HG03354 (cell line): ENCODE data around the gene EPAS1.

Source experiments
- ATAC-seq: cut with Tn5 transposase; IDR thresholded peaks from one replicate; pipeline ENCODE4 v1.9.1; 2021; ENCODE audit warnings: mild to moderate bottlenecking; ENCODE audit not compliant: unreplicated experiment, poor library complexity, severe bottlenecking

Gene EPAS1

DNA sequence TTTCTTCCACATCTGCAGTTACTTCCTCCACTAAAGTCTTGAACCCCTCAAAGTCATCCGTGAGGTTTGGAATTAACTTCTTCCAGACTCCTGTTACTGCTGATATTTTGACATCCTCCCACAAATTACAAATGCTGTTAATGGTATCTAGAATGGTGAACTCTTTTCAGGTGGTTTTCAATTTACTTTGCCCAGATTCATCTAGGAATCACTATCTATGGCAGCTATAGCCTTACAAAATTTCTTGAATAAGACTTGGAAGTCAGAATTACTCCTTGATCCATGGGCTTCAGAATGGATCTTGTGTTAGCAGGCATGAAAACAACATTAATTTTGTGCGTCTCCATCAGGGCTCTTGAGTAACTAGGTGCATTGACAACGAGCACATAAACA lies 19.9 kb downstream of the EPAS1 start:
- no peak for ATAC-seq

DNA sequence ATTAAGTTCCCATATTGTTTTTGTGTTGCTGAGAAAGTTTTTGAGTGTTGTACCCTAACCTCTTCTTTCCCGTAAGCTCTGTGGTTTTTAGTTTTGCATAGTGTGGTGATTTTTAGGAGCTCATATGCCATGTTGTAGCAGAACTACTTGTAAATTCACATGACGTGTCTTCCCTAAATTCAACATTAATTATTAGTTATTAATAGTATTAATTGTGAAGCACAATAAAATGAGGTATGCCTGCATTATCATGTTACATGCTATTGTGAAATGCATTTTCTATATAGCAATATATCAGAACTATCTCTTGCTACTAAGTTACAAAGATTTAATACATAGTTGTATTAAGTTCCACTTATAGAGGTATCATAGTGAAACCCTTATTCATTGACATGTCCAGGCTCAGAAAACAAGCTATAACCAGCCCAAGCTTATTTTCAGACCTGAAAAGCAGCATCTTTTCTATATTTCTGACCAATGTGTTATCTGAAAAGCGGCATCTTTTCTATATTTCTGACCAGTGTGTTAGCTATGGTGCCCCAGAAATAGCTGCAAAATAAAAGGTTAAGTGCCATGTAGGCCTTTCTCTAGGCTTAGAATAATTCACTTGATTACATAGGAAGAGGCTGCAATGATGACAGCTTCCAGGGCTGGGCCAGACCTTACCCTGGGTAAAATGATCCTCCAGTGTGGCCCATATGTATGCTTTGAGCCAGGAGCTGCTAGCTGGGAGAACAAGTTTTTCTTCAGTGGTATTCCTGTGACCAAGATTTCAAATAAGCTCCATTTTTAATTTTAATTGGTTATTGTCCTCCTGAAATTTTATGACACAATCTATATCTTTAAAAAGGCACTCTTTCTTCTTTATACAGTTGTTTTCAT lies 21.6 kb downstream of the EPAS1 start:
- ATAC-seq = no peak

DNA sequence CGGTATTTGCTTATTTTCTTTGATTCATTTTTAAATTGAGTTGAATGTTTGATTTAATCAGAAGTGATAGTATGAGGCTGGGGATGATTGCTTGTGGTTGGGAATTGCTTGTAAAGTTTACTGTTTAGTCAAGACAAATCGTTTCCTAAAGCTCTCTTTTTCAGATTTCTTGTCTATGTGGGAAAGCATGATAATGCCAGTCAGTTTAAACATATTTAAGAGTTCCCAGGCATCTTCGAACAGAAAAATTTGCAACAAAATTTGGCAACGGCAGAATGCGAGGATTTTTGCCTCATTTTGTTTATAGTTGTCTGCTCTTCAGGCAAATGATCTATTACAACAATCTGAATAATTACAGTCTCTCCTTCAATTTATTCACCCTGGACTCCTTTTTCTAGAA lies 22.5 kb downstream of the EPAS1 start:
- no peak for ATAC-seq

DNA sequence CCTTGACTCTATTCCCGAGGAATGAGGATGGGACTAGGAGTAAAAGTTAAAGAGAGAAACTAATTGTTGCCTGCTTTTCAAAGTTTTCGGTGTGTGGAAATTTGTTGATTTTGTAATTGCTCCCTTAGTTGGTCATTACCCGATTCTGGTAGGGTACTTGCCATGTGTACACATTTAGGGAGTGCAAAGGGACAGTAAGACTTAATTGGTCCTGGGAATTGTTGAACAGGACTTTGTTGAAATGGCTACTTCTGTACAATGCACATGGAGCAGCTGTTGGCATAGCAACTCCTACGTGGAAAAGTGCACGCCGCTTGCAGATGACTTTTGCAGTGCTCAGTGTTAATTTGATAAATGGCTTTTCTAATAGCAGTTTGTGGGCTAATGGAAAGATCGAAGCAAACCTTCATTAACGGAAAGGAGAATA lies 22.9 kb downstream of the EPAS1 start:
- no peak for ATAC-seq

DNA sequence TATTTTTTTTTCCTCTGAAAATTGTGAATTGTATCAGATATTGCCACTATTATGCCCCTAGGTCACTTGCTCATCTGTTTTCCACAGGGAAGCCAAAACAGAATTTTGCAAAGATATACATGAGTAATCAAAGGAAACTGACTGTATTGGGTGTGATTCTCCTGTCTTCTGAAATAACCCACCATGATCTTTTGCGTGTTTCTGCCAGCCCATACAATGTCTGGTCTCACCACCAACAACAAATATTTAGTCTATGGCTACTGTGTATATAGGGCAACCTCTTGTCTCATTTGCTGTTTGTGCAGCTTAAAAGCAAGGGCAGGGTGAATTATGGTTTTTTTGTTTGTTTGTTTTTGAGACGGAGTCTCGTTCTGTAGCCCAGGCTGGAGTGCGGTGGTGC lies 26.5 kb downstream of the EPAS1 start:
- no peak for ATAC-seq

DNA sequence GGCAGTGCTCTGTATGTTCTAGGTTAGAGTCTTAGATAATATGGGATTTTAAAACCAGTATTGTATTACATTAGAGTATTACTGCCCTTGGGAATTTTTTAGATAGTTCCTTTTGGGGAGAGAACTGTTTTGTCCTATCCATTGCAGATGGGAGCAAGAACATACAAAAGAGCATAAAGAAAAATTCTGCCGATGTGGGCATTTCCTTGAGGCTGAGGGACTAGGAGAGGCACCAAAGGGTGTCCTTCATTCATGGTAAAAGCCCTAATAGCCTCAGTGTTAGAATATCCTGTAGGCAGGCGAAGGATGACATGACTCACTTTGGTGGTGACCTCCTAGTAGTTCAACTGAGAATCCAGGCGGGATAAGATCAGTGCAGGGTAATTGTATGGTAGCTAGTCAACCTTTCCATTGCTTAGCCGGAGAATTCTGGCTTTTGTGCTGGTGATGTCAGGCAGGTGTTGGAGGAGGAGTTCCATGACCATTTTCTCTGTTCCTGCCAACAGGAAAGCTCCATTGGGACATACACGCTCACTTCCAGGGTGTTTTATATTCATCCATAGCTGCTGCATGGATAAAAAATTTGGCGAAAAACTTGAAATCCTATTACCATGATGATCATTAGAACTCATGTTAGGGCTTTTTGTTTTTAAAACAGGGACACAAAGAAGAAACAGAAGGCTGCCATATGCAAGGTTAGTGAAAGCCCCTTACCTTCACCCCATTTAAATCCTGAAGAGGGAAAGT lies 28.1 kb downstream of the EPAS1 start:
- no peak for ATAC-seq

DNA sequence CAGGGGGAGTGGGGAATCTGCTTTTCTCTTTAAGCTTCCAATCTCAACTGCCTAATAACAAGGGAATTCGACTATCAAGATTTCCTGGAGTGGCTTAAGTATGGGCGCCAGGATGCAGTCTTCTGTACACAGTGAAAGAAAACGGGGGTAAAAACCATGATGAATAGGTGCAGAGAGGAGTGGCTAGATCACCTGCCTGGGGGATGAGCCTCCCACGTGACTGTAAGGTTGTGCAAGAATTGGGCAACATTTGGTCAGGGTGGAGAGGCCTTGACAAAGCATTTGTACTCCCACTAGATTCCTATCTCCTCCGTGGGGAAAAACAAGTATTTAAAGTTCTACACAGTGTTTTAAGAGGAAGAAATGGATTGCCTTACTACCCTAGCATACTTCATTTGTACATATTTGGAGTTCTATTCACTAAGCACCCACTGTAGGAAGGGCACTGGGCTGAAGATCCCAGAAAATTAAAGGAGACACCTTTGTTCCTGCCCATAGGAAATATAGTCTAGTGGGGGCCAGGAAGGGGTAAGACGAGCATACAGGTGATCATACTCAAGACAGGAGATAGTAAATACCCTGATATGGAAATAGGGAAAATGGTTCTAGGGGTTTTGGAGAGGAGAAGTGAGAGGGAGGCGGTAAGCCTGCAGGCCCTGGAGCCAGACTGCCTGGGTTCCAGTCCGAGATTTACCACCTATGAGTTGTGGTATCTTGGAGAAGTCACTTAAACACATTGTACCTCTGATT lies 29.2 kb downstream of the EPAS1 start:
- no peak for ATAC-seq

DNA sequence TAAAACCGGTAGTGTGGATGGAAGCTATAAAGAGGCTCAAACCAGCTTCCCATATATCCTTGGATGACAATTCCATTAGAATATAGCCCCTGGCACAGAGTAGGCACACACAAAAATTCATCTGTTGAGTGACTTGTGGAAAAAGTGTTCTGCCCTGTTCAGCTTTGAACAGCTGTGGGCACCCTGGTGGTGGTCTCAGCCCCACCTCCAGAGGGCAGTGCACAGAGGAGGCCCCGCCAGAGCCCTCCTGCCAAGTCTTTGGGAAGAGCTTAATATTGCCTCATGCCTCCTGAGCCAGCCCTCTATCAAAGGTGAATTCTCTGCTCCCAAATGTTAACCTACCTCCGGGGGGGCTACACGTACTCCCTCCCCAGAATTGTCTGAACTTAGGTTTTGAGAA lies 30.4 kb downstream of the EPAS1 start:
- no peak for ATAC-seq

DNA sequence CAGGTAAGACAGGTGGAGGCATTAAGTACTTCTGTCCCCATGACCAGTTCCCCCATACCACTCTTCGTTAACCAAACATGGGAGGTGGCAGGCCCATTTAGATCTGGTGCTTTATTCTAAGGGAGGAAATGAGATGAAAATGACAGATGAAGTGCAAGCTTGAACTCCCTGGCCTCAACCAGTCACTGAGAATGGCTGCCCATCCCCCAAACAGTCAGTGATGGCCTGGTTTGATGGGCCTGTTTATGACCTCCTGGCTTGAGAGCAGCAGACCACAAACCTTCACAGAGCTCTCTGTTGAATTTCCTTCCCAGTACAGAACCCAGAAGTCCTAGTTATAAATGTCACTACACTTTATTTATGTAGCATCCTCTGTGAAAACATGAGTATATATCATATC lies 31.1 kb downstream of the EPAS1 start:
- no peak for ATAC-seq

DNA sequence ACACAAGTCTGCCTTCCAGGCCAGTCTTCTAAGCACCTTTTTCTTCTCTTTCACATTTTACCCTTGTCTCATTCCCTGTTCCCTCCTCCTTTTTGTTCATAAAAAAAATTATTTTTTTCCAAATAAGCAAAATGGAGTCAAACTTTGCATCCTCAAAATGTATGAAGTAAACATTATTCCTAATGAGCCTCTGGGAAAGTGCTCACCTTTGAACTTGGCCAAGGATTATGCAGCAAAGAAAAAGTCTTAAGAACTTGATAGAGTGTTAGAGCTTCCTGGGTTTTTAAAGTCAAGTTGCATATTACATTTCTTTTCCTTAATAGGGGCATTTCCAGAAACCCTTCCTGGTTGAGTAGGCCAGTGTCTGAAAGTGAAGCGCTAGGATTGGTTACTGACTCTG lies 31.6 kb downstream of the EPAS1 start:
- ATAC-seq = no peak

DNA sequence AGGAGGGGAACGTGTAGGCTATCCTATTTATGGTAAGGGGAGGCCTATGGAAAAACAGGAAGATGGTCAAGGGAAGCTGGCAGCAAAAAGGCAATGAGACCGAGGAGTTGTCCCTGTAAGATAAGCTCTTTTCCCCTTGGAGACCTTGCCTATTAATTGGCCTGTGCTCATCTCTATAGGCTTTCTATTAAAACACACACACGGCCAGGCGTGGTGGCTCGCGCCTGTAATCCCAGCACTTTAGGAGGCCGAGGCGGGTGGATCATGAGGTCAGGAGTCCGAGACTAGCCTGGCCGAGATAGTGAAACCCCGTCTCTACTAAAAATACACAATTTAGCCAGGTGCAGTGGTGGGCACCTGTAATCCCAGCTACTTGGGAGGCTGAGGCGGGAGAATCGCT lies 32.1 kb downstream of the EPAS1 start:
- no peak for ATAC-seq

DNA sequence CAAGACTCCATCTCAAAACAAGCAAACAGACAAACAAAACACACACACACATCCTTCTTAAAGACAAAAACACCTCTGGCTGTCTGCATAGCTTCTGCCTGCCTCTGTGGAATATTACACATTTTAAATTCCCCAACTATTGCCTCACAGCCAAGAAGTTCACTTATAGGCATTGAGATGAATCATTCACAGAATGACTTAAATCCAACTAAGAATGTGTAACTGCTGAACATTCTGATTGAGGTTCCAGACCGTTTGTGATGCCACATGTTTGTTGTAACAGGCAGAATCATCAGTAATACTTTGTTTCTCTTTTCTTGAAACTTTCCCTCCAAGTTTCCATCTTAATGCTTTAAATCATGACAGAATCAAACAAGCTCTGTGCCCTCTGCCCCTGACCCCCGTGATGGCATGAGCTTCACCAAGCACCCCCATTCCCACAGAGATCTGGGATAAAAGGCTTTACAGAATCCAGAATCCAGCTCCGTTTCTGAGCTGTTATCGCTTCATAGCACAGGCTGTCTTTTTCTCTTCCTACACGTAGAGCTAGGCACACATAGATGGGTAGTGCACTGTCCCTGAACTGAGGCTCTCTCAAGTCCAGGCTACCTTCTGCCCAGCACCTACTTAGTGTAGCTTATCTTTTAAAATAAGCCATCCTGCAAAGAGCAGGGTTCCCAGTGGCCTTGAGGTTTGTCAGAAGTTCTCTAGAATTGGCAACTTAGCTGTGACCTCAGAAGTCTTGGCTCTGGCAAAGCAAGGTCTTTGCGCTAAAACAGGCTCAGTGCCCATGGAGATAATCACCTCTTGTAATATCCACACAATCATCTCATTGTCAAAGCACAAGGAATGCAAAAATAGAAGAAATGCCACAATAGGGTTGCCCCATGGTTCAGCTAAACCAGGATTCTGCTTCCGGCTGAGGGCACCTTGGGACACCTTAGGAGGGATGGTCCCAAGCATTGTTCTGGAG lies 32.9 kb downstream of the EPAS1 start:
- ATAC-seq = no peak

DNA sequence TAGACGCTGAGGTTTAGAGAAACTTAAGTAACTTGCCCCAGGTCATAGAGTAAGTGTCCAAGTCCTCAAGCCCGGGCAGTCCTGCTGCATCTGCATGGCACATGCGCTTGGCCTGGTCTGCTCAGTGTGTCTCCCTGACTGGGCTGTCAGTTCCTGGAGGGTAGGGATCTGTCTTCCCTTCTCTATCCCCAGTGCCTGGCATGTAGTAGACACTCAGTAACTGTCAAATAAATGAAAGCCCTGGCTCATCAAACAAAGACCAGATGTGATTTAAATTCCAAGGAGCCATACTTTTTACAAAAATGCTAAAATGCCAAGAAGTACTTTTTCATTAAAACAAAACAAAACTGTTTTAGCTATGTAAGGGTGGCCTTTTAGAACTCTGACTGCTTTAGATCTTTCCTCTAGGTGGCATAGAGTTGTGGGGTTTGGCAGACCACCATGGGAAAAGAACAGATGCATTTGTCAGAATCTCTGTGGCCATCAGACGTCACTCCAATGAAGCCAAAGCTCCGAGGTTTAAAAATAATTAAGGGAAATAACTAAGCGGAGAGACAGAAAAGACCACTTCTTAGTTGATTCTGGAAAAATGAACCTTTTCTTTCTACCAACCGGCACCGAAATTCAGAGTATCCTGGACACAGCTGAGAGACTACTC lies 34.0 kb downstream of the EPAS1 start:
- no peak for ATAC-seq

DNA sequence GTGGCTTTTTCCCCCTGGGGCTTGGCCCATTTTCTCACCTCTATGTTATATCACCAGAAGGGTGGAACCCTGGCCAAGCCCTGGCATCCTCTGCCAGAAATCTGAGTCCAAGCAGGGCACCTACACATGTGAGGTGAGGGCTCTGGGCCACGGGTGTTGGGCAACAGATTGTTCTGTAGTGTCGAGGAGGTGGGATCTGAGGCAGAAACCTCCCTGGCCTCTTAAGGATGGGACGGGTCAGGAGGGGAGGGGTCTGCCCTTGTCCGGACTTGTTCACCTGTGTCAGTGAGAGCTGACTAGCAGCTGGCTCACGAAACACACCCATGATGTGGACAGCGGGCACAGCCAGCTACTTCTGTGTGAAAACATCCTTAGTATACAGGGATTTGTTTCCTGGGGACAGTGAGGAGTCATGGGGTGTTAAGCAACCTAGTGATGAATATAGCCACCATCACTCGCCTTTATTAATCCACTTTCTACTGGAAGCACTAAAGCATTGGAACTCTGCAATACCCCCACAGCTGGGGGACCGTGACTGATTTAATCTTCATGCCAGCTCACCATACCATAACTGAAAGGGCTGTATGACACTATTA lies 35.6 kb downstream of the EPAS1 start:
- ATAC-seq = no peak

DNA sequence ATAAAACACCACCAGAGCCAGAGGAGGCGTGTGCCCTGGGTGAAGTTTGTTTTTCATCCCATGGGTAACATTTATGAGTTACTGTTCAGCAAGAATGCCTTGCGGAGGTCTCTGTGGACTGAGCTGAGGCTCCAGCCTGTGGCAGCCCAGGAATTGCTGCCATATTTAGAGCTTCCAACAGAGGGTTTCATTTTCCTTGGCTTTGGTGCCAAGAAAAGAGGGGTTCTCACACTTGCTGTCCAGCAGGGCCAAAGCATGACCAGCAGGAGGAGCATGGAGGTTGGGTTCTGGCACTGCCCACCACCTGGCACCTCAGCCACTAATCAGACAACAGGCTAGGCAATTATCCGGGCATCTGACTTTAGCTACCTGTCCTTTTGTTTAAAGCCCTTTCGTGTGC lies 36.7 kb downstream of the EPAS1 start:
- no peak for ATAC-seq

DNA sequence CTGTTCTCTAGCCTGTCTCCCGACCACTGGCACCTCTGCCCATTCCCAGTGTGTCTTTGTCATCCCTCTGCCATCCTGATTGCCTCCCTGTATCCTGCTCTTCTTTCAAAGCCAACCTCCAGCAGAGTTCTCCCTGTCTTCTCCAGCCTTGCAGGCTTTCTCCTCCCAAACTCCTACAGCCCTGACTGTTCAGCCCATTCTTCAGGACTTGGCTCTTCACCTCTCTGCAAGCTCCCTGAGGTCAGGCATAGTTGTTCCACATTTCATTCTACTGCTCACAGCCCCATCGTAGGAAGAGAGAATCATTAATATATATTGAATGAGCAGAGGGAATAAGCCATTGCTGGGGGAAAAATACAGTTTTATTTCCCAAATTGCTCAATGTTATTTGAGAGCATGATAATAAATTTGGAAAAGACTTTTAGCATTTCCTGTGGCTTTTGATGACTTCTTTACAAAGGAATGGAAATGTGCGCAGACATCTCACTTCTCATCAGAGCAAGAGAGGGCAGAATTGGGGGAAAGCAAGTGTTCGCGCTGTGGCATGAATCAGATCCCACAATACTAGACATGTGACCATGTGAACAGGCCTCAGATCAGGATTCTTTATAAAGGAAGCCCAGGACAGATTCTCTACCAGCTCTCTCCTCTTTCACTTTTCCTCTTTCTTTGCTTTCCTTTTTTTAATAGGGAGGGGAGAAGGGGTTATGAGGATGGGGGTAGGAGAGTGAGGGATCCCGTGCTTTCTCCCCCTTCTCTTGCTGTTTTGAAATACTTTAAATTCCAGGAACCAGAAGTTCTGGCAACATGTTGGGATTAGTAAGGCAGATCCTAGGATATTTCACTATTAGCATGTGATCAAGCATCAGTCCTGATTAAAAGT lies 37.4 kb downstream of the EPAS1 start:
- ATAC-seq = no peak

DNA sequence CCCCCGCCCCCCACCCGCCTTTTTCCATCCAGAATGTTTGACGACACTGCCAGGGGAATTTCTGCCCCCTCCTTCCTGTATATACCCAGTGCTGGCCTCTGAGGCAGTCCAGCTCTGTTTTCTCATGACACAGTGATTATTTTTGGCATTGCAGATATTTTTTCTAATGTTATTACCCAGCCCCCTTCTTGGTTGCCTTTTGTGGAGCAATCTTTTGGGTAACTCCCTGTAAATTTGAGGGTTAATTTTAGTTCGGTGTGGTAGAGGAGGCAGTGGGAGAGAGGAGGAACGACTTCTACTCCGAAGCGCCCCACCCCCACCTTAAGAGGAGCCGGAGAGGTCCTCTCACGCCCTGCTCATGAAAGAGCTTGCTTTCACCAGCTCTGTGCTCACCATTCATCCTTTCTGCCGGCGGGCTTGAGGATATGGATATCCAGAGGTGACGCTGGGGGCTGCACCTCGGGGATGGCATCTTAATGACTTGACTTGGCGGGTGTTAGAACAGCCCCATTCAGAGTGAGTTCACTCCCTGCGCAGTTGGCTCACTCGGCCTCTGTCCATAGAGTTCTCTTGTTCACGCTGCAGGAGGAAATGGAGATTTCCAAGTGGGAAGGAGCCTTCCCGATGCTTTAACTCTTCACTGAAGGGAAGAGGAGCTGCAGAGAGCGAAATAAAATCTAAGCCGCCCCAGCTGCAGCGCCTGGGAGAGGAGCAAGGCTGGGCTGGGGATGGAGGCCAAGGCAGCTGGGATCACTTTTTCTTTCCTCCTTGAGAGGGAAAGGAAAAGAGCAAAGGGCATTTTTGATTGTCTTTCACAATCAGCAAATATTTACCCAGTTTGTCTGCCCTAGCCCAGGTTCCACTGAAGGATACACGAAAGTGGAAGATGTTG lies 38.4 kb downstream of the EPAS1 start:
- ATAC-seq = no peak
